A673 (cell line): Measurements from ENCODE around the gene ROR2.

Experiments
- EZH2 ChIP-seq: fragments of 200-600 bp; sonication (generic); IDR thresholded peaks from 2 replicates; pipeline ENCODE4 v1.6.1; 2017; ENCODE audit warnings: borderline replicate concordance, low read depth, mild to moderate bottlenecking, mixed read lengths, antibody characterized with exemption, low read length; ENCODE audit not compliant: poor library complexity, severe bottlenecking
- TF ChIP-seq, protein P1 (sequence below): fragments of 300-800, 200-600 bp; sonication (generic); conservative IDR thresholded peaks from 2 replicates; pipeline ENCODE4 v1.5.1; 2017; ENCODE audit warnings: low read depth, mild to moderate bottlenecking, antibody characterized with exemption, low read length, moderate library complexity, mixed read lengths

DNA sequence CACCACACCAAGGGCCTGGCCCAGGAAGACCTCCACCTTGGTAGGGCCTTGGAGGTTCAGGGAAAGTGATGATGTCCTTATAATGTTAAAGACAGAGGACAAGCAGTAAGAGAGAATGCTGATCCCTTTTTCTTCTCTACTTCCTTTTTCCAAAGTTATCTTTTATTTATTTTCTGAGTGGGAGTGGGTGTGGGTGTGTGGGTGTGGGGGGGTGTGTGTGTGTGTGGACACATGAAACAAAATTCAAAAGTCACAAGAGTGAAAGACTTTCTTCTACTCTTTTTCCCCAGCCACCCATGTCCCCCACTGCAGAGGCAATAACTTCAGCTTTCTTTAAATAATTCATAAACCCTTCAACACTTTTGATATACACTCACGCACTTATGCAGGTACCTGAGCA lies 70.8 kb downstream of the ROR2 start:
- TF ChIP-seq, protein P1, sequence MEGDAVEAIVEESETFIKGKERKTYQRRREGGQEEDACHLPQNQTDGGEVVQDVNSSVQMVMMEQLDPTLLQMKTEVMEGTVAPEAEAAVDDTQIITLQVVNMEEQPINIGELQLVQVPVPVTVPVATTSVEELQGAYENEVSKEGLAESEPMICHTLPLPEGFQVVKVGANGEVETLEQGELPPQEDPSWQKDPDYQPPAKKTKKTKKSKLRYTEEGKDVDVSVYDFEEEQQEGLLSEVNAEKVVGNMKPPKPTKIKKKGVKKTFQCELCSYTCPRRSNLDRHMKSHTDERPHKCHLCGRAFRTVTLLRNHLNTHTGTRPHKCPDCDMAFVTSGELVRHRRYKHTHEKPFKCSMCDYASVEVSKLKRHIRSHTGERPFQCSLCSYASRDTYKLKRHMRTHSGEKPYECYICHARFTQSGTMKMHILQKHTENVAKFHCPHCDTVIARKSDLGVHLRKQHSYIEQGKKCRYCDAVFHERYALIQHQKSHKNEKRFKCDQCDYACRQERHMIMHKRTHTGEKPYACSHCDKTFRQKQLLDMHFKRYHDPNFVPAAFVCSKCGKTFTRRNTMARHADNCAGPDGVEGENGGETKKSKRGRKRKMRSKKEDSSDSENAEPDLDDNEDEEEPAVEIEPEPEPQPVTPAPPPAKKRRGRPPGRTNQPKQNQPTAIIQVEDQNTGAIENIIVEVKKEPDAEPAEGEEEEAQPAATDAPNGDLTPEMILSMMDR: no peak
- TF ChIP-seq EZH2: no peak
